ENCODE data around the gene SQOR. TPM values are rescaled to one million over a fixed set of nuclear protein-coding genes. Genes with fewer than 3 reads are reported as not detected.

Gene SQOR
- total RNA-seq, 2 donors from 2014 or later, result 29.4 to 83.8 TPM

- TF ChIP-seq POLR2A (IDR thresholded peaks at IDR 0.05) (no peak), POLR2AphosphoS5 (IDR thresholded peaks at IDR 0.05) (no peak), CTCF (IDR thresholded peaks at IDR 0.05) (no peak)
- Histone ChIP-seq H3K27ac (no peak overlapping the region), H3K9me3 (no peaks in the 10 kb centered on the region), H3K36me3 (no peaks in the 10 kb centered on the region), H3K27me3 (replicated peaks; ENCODE audit: insufficient read depth) (no peaks in the 10 kb centered on the region), H3K4me3 (no peak overlapping the region), H3K4me1 (replicated peaks) (no peaks in the 10 kb centered on the region)
- no peak for DNase-seq (ENCODE audit: low spot score)
- intact Hi-C loops (cut with DNase I), result no loop called here
- WGBS, result 94% methylated on average over 2 of the region's 2 CpGs
Observed at GRCh38 chr15:45594319-45594718, 40.5 kb upstream of the SQOR start.

GRCh38 chr15:45594835-45595530, 39.8 kb upstream of the SQOR start:
- Histone ChIP-seq H3K36me3 (no peaks in the 10 kb centered on the region), H3K27ac (no peak overlapping the region), H3K9me3 (no peaks in the 10 kb centered on the region), H3K4me3 (no peak overlapping the region), H3K4me1 (replicated peaks) (no peaks in the 10 kb centered on the region), H3K27me3 (replicated peaks; ENCODE audit: insufficient read depth) (no peaks in the 10 kb centered on the region)
- DNase-seq (ENCODE audit: low spot score), result no peak
- intact Hi-C loops (cut with DNase I), result no loop called here
- no peak for TF ChIP-seq CTCF (IDR thresholded peaks at IDR 0.05)
- no peak for TF ChIP-seq POLR2AphosphoS5 (IDR thresholded peaks at IDR 0.05)
- no peak for TF ChIP-seq POLR2A (IDR thresholded peaks at IDR 0.05)
- WGBS, result 100% methylated on average over 2 of the region's 2 CpGs

- no peak for DNase-seq (ENCODE audit: low spot score)
- Histone ChIP-seq H3K4me1 (replicated peaks) (no peaks in the 10 kb centered on the region), H3K36me3 (no peaks in the 10 kb centered on the region), H3K27ac (no peak overlapping the region), H3K4me3 (no peak overlapping the region), H3K27me3 (replicated peaks; ENCODE audit: insufficient read depth) (no peaks in the 10 kb centered on the region), H3K9me3 (no peaks in the 10 kb centered on the region)
- 95% methylated on average over 3 of the region's 3 CpGs for WGBS
- no peak for TF ChIP-seq CTCF (IDR thresholded peaks at IDR 0.05)
- TF ChIP-seq POLR2AphosphoS5 (IDR thresholded peaks at IDR 0.05), result no peak
- no peak for TF ChIP-seq POLR2A (IDR thresholded peaks at IDR 0.05)
- intact Hi-C loops (cut with DNase I), result no loop called here
Observed at GRCh38 chr15:45603881-45604280, 30.9 kb upstream of the SQOR start.

GRCh38 chr15:45604326-45604725, 30.5 kb upstream of the SQOR start:
- no peak overlapping the region for H3K27ac ChIP-seq
- 77% methylated on average over 1 of the region's 1 CpG for WGBS
- no peak overlapping the region for H3K4me3 ChIP-seq
- intact Hi-C loops (cut with DNase I), result no loop called here
- H3K27me3 ChIP-seq (replicated peaks; ENCODE audit: insufficient read depth), result no peaks in the 10 kb centered on the region
- DNase-seq (ENCODE audit: low spot score), result no peak
- no peak for TF ChIP-seq POLR2AphosphoS5 (IDR thresholded peaks at IDR 0.05)
- no peaks in the 10 kb centered on the region for H3K4me1 ChIP-seq (replicated peaks)
- H3K36me3 ChIP-seq, result no peaks in the 10 kb centered on the region
- H3K9me3 ChIP-seq, result no peaks in the 10 kb centered on the region

- WGBS, result 84% methylated on average over 3 of the region's 3 CpGs
- TF ChIP-seq POLR2AphosphoS5 (IDR thresholded peaks at IDR 0.05) (no peak), POLR2A (IDR thresholded peaks at IDR 0.05) (no peak), CTCF (IDR thresholded peaks at IDR 0.05) (no peak)
Observed at GRCh38 chr15:45606413-45606812, 28.4 kb upstream of the SQOR start.

More at GRCh38 chr15:45606413-45606812, 28.4 kb upstream of the SQOR start:
- Histone ChIP-seq H3K4me1 (replicated peaks) (no peaks in the 10 kb centered on the region), H3K27me3 (replicated peaks; ENCODE audit: insufficient read depth) (no peaks in the 10 kb centered on the region), H3K9me3 (no peaks in the 10 kb centered on the region), H3K36me3 (no peaks in the 10 kb centered on the region), H3K27ac (no peak overlapping the region), H3K4me3 (no peak overlapping the region)
- DNase-seq (ENCODE audit: low spot score), result no peak
- intact Hi-C loops (cut with DNase I), result no loop called here
